KBM-7 (cell line): ENCODE data around the gene EEF2.
A peak's percentile ranks its signal among the peaks of the same experiment; 100 is the strongest.
"Not testable (repeated sequence)": the region's sequence is repeated elsewhere in the genome, so short reads cannot be mapped to it uniquely, and the experiment has no call there.

Source experiments
- DNase-seq: peaks from one replicate; pipeline ENCODE4 v3.0.0-alpha.2; 2015
- in situ Hi-C: fragments of 300-500 bp; cut with MboI; formaldehyde crosslinking; loops from 2 replicates; pipeline ENCODE4 v1.14.3; 2020; ENCODE audit warnings: low sequenced_read_pairs, low pct_unique_long_range_greater_than_20kb, mixed read lengths

Gene EEF2

DNA sequence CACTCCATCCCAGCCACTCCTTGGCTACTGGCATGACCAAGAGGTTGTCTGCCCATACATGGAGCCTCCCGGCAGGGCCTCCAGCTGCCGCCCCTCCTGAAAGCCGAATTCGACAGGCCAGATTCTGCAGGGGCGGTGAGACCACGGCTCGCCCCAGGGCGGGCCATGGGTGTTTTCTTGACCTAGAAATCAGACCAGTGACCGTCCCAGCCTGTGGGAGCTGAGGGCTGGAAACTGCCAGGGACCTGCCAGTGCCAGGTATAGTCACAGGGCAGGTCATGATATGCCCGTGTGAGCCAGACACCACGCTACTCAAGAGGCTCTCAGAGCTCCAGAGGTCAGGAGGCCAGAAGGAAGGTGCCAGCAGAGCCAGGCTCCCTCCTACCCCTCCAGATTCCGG lies 31.2 kb downstream of the EEF2 start:
- no peak for DNase-seq
- in situ Hi-C loops: no loop called here

DNA sequence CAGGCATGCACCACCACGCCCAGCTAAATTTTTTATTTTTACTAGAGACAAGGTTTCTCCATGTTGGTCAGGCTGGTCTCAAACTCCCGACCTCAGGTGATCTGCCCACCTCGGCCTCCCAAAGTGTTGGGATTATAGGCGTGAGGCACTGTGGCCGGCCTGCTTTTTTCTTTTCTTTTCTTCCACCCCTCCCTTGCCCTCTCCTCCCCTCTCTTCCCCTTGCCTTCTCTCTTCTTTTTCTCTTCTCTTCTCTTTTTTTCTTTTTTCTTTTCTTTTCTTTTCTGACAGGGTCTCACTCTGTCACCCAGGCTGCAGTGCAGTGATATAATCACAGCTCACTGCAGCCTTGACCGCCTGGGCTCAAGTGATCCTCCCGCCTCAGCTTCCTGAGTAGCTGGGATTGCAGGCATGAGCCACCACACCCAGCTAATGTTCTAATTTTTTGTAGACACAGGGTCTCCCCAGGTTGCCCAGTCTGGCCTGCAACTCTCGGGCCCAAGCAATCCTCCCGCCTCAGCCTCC lies 32.4 kb downstream of the EEF2 start:
- in situ Hi-C loops, DNase-seq: not testable (repeated sequence)

DNA sequence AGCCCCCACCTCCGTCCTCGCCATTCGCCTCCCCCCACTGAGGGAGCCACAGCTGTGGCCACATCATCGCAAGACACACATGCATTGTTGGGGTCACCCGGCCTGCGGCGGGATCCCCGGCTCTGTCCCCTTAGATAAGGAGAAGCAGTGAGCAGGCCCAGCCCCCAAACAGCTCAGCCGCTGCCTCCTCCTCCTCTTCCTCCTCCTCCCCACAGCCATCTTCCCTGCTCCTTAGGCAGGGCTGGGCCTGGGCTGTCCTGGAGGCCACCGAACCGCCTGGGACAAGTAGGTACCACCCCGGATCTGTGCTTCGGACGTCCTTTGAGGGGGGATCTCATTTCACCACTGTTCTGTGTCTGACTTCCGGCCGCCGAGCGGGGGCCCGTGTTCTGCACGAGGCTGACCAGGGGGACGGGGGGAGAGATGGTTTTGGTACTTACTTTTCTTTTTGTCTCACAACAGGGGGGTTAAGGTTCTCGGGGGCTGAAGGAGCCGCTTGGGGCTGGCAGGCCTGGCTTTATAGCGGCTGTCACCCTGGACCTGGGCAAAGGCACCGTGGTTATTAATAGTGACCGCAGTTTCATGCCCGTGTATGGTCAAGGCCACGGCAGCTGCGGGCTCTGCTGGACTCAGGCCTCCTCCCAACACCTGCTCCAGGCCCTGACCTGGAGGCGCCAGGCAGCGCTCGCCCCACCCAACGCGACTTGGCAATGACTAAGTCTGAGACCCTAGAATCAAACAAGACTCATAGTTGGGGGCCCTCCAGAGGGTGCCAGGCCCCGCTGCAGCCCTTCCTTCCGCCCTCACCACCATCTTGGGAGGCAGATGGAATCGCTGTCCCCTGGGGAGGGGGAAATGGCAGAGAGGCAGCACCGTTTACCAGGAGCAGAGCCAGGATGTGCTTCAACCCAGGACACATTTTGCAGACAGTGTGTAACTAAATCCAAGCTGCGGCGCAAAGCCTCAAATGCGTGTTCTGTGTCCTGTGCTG lies 34.1 kb downstream of the EEF2 start:
- in situ Hi-C loops: no loop called here
- DNase-seq: no peak

DNA sequence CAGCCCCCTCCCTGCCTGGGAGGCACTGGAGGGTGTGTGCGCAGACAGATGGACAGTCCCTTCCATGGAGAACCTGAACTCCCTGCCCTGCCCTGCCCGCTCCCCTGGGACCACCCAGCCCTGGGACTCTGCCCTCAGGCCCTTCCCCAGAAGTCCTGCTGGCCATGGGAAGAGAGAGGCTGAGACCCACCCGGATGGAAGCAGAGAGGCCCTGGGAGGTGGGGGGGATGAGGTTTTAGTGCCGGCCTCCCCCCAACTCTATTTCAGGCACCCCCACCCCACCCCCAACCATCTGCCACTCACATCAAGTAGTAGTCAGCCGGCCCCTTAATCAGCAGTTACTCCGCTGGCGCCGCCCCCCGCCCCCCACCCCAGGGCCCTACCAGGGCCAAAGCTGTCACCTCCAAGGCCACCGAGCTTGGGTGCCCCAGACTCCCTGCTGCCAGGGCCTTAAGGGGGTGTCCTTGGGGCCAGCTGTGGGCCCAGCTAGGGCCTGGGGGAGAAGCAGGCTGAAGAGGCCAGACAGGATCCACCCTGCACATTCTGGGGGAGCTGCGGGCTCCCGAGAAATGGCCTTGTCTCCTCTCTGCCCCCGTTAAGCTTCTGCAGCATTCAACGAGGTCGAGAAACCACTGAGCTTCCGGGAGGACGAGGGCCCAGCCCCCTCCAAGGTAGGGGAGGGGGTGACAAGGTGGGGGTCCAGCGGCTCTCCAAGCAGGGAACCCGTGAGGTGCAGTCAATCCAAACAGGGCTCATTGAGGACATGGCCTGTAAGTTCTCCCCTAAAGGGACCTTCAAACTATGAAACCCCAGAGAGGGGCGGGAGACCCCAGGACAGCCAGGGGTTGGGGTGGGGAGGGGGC lies 35.0 kb downstream of the EEF2 start:
- in situ Hi-C loops: no loop called here
- DNase-seq: no peak

DNA sequence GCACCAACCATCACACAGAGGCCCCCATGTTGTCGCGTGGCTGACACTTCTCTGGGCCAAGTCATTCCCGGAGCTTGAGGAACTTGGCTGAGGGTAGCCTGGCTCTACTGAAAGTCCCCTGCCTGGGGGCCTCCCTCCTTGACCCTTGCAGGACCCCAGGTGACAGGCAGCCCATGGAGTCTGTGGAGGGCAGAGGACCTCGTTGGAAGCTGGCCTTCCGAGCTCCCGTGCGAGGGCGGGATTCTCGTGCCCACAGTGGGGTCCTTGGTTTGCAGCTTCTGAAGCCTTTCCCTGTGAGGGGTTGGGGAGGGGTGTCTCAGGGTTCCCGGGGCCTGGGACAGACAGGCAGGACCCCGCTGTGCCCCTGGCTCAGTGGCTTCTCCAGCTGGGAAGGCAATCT lies 36.0 kb downstream of the EEF2 start:
- in situ Hi-C loops: no loop called here
- no peak for DNase-seq

DNA sequence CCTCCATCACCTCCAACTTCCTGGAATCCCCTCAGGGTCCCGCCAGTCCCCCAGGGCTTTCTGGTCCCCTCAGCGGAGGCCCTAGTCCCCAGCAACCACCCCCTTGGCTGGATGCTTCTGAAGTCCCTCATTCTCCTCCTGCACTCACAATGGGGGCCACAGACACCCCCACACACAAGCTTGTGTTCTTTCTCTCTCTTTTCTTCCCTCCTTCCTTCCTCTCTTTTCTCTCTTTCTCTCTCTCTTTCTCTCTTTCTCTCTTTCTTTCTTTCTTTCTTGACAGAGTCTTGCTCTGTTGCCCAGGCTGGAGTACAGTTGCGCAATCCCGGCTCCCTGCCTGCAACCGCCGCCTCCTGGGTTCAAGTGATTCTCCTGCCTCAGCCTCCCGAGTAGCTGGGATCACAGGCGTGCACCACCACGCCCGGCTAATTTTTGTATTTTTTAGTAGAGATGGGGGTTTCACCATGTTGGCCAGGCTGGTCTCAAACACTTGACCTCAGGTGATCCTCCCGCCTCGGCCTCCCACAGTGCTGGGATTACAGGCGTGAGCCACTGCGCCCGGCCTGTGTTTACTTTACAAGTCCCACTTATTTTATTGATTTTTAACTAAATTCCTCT lies 37.8 kb downstream of the EEF2 start:
- in situ Hi-C loops, DNase-seq: not testable (repeated sequence)

DNA sequence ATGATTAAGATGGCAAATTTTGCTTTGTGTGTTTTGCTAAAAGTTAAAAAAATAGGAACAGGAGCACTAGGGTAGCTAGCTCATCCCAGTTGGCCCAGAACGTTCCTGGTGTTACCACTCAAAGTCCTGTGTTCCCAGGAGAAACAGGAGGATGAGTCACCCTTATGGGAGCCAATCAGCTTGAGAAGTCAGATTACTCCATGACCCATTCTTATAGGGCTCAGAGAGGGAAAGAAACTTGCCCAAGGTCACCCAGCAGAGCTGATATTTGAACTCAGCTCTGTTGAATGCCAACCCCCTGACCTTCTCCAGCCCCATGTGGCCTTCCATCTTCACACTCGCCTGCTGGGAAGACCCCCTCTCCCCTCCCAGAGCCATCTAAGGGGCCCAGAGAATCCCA lies 39.4 kb downstream of the EEF2 start:
- DNase-seq: no peak
- in situ Hi-C loops: no loop called here

DNA sequence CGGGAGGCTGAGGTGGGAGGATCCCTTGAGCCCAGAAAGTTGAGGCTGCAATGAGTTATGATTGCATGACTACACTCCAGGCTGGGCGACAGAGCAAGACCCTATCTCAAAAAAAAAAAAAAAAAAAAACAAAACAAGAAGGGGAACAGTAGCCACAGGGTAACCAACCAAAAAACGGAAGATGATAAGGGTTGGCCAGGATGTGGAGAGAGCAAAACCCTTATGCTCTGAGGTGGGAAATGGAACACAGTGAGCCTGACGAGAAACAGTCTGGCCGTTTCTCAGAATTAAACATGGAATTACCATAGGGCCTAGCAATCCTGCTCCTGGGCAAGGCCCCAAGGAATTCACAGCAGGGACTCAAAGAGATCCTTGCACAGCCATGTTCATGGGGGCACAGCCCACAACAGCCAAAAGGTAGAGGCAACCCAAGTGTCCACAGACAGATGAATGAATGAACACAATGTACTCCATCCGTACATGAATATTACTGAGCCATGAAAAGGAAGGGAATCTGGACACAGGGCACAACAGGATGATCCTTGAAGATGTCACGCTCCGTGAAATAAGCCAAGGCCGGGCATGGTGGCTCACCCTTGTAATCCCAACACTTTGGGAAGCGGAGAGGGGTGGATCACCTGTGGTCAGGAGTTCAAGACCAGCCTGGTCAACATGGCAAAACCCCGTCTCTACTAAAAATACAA lies 41.1 kb downstream of the EEF2 start:
- DNase-seq: peak; percentile 61
- in situ Hi-C loops: no loop called here

DNA sequence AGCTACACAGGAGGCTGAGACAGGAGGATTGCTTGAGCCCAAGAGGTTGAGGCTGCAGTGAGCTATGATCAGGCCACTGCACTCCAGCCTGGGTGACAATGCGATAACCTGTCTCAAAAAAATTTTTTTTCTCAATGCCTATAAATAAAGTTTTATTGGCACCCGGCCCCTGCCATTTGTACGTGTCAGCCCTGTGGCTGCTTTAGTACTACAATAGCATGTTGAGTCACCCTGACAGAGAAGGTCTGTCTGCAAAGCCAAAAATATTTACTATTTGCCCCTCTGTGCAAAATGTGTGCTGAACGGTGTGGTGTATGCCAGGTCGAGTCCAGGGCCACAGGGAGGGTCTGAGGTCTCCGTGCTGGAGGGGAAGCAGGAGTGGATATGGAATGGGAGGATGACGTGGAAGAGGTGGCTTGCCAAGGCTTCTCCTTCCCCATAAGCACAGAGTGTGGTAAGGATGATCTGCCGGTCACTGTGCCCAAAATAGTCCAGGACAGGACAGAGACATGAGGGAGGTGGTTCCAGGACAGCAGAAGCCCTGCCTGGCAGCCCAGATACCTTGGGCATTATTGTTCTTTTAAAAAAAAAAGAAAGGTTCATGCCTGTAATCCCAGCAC lies 42.4 kb downstream of the EEF2 start:
- DNase-seq: peak; percentile 40
- in situ Hi-C loops: no loop called here

DNA sequence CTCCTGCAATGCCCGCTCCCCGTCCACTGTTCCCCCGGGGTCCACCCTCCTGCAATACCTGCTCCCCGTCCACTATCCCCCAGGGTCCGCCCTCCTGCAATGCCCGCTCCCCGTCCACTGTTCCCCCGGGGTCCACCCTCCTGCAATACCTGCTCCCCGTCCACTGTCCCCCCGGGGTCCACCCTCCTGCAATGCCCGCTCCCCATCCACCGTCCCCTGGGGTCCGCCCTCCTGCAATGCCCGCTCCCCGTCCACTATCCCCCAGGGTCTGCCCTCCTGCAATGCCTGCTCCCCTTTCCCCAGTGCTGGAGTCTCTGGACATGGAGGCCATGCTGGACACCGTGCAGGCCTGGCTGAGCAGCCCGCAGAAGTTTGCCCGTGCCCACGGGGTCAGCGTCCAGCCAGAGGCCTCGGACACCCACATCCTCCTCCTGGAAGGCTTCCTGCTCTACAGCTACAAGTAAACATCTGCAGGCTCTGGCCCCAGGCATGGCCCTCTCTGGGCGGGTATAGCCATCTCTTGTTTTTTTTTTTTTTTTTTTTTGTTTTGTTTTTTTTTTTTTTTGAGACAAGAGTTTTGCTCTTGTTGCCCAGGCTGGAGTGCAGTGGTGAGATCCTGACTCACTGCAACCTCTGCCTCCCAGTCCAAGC lies 46.8 kb downstream of the EEF2 start:
- in situ Hi-C loops, DNase-seq: not testable (repeated sequence)

DNA sequence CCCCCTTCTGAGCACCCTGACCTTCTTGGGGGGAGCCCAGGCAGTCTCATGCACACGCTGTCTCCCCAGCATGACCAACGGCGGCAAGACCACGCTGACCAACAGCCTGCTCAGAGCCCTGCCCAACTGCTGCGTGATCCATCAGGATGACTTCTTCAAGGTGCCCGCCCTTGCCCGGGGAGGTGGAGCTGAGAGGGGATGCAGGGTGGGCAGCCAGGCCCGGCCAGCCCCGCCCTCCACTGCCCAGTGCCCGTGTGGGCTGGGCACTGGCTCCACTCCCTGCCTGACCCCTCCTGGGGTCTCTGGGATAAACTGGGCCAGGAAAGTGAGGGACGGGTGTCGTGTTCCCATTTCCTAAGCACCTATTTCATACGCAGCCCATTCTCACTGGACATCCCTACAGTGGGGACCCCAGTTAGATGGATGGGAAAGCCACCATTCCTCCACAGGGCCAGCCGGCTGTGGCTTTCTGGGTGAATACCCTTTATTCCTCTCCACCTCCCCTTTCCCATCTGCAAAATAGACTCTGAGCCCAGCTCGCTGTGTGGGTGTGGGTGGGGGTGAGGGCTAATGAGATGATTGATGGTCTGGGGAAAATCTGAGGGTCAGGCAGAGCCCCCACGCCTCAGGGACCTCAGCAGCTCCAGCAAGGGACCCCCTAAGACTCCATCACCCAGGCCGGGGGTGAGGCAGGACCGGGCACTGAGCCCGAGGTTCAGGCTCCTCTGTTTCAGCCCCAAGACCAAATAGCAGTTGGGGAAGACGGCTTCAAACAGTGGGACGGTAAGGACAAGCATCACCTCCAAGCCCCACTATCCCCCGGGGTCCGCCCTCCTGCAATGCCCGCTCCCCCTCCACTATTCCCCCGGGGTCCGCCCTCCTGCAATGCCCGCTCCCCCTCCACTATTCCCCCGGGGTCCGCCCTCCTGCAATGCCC lies 48.5 kb downstream of the EEF2 start:
- in situ Hi-C loops: no loop called here
- no peak for DNase-seq

DNA sequence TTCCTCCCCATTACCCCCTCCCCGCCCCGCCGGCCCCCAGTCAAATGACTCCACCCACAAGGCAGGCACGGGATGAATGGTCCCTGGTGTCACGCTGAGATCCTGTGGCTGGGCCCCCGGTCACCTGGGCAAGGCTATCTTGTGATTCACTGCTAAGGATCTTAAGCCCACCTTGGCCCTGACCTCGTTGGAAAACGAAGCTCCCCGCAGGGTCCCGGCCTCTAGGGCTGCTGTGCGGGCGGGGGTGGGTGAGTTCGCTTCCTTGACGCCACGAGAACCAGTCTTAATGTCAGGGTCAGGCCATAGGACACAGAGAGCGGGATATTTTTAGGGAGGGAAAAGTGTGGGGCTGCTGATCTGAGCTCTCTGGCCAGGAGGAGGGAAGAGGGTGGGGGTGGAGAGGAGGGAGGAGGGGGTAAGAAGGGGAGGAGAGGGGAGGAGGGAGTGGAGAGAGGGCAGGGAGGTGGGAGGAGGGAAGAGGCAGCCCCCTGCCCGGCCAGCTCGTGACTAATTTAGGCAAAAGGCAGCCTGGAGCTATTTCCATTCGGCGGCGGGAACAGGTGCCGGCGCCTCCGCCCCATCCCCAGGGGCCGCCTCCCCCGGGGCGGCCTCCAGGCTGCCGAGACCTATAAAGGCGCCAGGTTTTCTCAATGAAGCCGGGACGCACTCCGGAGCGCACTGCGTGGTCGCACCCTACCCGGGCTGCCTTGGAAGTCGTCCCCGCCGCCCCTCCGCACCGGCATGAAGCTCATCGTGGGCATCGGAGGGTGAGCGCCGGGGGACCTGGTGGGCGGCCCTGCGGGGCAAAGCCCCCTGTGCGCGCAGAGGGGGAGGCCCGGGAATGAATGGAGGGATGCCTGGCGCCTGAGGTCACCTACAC lies 52.1 kb downstream of the EEF2 start, which contains the start of gene NMRK2:
NMRK2 (plus strand) TSS at position 139 of the 880 bp plus-strand sequence; CDS start at position 742, 603 bp downstream.
- no peak for DNase-seq
- in situ Hi-C loops: no loop called here

DNA sequence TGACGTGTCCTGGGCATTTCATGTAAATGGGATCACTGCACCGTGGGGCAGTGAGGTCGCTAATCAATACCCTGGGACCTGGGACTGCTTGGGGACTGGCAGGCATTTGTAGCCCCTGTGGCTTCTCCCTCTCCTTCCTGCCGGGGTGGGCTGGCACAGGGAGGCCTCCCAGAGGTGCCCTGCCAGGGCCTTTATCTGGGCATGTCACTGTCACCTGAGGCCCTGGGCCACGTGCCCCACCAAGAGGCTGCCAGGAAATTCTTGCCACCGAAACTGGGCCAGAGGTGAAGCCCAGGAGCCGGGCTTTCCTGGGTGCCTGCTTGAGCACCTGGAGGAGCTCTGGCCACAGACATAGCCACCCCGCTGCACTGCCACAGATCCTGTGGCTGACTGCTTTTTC lies 54.2 kb downstream of the EEF2 start:
- no peak for DNase-seq
- in situ Hi-C loops: no loop called here
